Measurements from ENCODE around the gene PARM1.

DNA sequence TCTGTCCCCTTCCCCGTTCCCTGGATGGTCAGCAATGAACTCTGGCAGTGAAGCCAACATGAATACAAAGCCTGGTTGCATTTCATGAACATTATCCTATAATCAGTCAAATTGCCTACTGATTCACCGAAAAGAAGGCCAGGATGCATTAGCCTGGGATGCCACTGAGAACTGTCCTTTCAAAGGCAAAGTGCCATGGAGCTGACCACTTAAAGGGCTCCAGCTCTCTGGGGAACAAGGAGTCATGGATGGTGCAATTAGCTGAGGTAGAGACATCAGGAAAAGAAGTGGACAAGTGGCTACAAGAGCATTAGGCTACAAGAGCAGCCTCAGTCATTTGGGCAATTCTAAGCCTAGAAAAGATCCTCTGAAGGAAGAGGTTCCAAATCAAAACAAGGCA lies 69.0 kb downstream of the PARM1 start:
- TF ChIP-seq, protein P1, sequence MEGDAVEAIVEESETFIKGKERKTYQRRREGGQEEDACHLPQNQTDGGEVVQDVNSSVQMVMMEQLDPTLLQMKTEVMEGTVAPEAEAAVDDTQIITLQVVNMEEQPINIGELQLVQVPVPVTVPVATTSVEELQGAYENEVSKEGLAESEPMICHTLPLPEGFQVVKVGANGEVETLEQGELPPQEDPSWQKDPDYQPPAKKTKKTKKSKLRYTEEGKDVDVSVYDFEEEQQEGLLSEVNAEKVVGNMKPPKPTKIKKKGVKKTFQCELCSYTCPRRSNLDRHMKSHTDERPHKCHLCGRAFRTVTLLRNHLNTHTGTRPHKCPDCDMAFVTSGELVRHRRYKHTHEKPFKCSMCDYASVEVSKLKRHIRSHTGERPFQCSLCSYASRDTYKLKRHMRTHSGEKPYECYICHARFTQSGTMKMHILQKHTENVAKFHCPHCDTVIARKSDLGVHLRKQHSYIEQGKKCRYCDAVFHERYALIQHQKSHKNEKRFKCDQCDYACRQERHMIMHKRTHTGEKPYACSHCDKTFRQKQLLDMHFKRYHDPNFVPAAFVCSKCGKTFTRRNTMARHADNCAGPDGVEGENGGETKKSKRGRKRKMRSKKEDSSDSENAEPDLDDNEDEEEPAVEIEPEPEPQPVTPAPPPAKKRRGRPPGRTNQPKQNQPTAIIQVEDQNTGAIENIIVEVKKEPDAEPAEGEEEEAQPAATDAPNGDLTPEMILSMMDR (IDR thresholded peaks at IDR 0.05): no peak
- no peak for TF ChIP-seq EZH2 (IDR thresholded peaks at IDR 0.05)
